Right renal cortex interstitium (tissue), 3 donors: ENCODE results near the gene ARHGEF10L. TPM values are rescaled to one million over a fixed set of nuclear protein-coding genes. Genes with fewer than 3 reads are reported as not detected.

Source experiments
- DNase-seq, 3 donors: peaks; one replicate each; pipeline ENCODE4 v3.0.0-alpha.2; 2013; ENCODE audit warnings: low read depth in 3 of 3, low spot score in 2 of 3
- polyA plus RNA-seq, 3 donors: library from polyadenylated mRNA; unstranded; fragments of 120-200 nt; gene quantifications; one replicate each; pipeline ENCODE4 v1.2.1, GENCODE V29; 2013; ENCODE audit not compliant: insufficient read length in 3 of 3

The ARHGEF10L gene
- polyA plus RNA-seq, 3 donors = 35.7 to 41.5 (median 36.5) TPM

- no peak for DNase-seq
Measured at GRCh38 chr1:17520473-17521319, 18.8 kb upstream of the ARHGEF10L start.

- DNase-seq = no peak
Measured at GRCh38 chr1:17521946-17522612, 17.4 kb upstream of the ARHGEF10L start.

GRCh38 chr1:17523321-17524041 is 16.0 kb upstream of the ARHGEF10L start:
- DNase-seq = no peak

GRCh38 chr1:17524645-17525044 is 14.9 kb upstream of the ARHGEF10L start:
- DNase-seq = no peak

- no peak for DNase-seq
Measured at GRCh38 chr1:17525996-17526686, 13.4 kb upstream of the ARHGEF10L start.

- DNase-seq = no peak
Measured at GRCh38 chr1:17527036-17527914, 12.2 kb upstream of the ARHGEF10L start.

GRCh38 chr1:17529381-17529780 is 10.1 kb upstream of the ARHGEF10L start:
- no peak for DNase-seq

- no peak for DNase-seq
Measured at GRCh38 chr1:17531343-17531681, 8.2 kb upstream of the ARHGEF10L start.

GRCh38 chr1:17531682-17532487 is 7.6 kb upstream of the ARHGEF10L start:
- DNase-seq = no peak

- DNase-seq = no peak
Measured at GRCh38 chr1:17533201-17533600, 6.3 kb upstream of the ARHGEF10L start.

- DNase-seq = no peak
Measured at GRCh38 chr1:17535300-17535936, 4.1 kb upstream of the ARHGEF10L start.

- DNase-seq = no peak
Measured at GRCh38 chr1:17538010-17538409, 1.5 kb upstream of the ARHGEF10L start.

- no peak for DNase-seq
Measured at GRCh38 chr1:17538428-17539117, 925 bp upstream of the ARHGEF10L start.

GRCh38 chr1:17539118-17539476 is 401 bp upstream of the ARHGEF10L start:
- DNase-seq = no peak

- DNase-seq = peak in 2 of 3 donors; percentile 47 to 58
Measured at GRCh38 chr1:17540255-17541001, 930 bp downstream of the ARHGEF10L start.

- no peak for DNase-seq
Measured at GRCh38 chr1:17542645-17543044, 3.1 kb downstream of the ARHGEF10L start.

- no peak for DNase-seq
Measured at GRCh38 chr1:17544776-17545350, 5.4 kb downstream of the ARHGEF10L start.
